Measurements from ENCODE around the gene PRKCH.

Gene PRKCH

GRCh38 chr14:61516964-61517653, 195.7 kb downstream of the PRKCH start:
- no peak for ATAC-seq (replicated peaks)
- Mint-ChIP-seq H3K36me3 (peaks cover 0 to 3% of the 10 kb centered on the region in 2 donors), H3K9me3 (no peaks in the 10 kb centered on the region), H3K4me3 (no peak overlapping the region), H3K27ac (no peak overlapping the region), H3K27me3 (no peaks in the 10 kb centered on the region), H3K4me1 (peaks cover 8 to 10% of the 10 kb centered on the region in 2 donors)
- DNase-seq: no peak

GRCh38 chr14:61517911-61518384, 196.6 kb downstream of the PRKCH start:
- peaks cover 0 to 3% of the 10 kb centered on the region in 2 donors for H3K36me3 Mint-ChIP-seq
- no peaks in the 10 kb centered on the region for H3K27me3 Mint-ChIP-seq
- peaks cover 8 to 10% of the 10 kb centered on the region in 2 donors for H3K4me1 Mint-ChIP-seq
- no peak overlapping the region for H3K27ac Mint-ChIP-seq
- no peaks in the 10 kb centered on the region for H3K9me3 Mint-ChIP-seq
- H3K4me3 Mint-ChIP-seq: no peak overlapping the region
- DNase-seq (no peak), ATAC-seq (replicated peaks) (no peak)

GRCh38 chr14:61518403-61518802, 197.0 kb downstream of the PRKCH start:
- Mint-ChIP-seq H3K27ac (no peak overlapping the region), H3K27me3 (no peaks in the 10 kb centered on the region), H3K4me1 (peaks cover 6 to 10% of the 10 kb centered on the region in 2 donors), H3K36me3 (peaks cover 0 to 3% of the 10 kb centered on the region in 2 donors), H3K4me3 (no peak overlapping the region), H3K9me3 (no peaks in the 10 kb centered on the region)
- ATAC-seq (replicated peaks) (peak; percentile 33 to 80), DNase-seq (no peak)

- ATAC-seq (replicated peaks): no peak
- H3K4me3 Mint-ChIP-seq: no peak overlapping the region
- H3K27ac Mint-ChIP-seq: no peak overlapping the region
- peaks cover 6 to 10% of the 10 kb centered on the region in 2 donors for H3K4me1 Mint-ChIP-seq
- DNase-seq: no peak
- no peaks in the 10 kb centered on the region for H3K27me3 Mint-ChIP-seq
- peaks cover 0 to 3% of the 10 kb centered on the region in 2 donors for H3K36me3 Mint-ChIP-seq
- H3K9me3 Mint-ChIP-seq: no peaks in the 10 kb centered on the region
These were observed 197.7 kb downstream of the PRKCH start for GRCh38 chr14:61519106-61519505.

GRCh38 chr14:61519735-61520134, 198.4 kb downstream of the PRKCH start:
- peaks cover 6 to 13% of the 10 kb centered on the region in 2 donors for H3K4me1 Mint-ChIP-seq
- ATAC-seq (replicated peaks) (no peak), DNase-seq (no peak)
- no peaks in the 10 kb centered on the region for H3K27me3 Mint-ChIP-seq
- H3K4me3 Mint-ChIP-seq: no peak overlapping the region
- no peaks in the 10 kb centered on the region for H3K36me3 Mint-ChIP-seq
- no peaks in the 10 kb centered on the region for H3K9me3 Mint-ChIP-seq
- H3K27ac Mint-ChIP-seq: no peak overlapping the region

- Mint-ChIP-seq H3K9me3 (no peaks in the 10 kb centered on the region), H3K4me1 (peaks cover 14 to 21% of the 10 kb centered on the region in 2 donors), H3K36me3 (no peaks in the 10 kb centered on the region), H3K4me3 (no peak overlapping the region), H3K27ac (no peak overlapping the region), H3K27me3 (no peaks in the 10 kb centered on the region)
- ATAC-seq (replicated peaks) (no peak), DNase-seq (no peak)
These were observed 199.2 kb downstream of the PRKCH start for GRCh38 chr14:61520576-61520975.

- no peak overlapping the region for H3K27ac Mint-ChIP-seq
These were observed 200.4 kb downstream of the PRKCH start for GRCh38 chr14:61521773-61522172.

GRCh38 chr14:61523751-61524150, 202.4 kb downstream of the PRKCH start:
- DNase-seq (no peak), ATAC-seq (replicated peaks) (no peak)
- no peaks in the 10 kb centered on the region for H3K27me3 Mint-ChIP-seq
- H3K4me1 Mint-ChIP-seq: peaks cover 27 to 42% of the 10 kb centered on the region in 2 donors
- no peaks in the 10 kb centered on the region for H3K36me3 Mint-ChIP-seq
- no peaks in the 10 kb centered on the region for H3K9me3 Mint-ChIP-seq
- no peak overlapping the region for H3K27ac Mint-ChIP-seq
- H3K4me3 Mint-ChIP-seq: no peak overlapping the region

More at GRCh38 chr14:61521773-61522172, 200.4 kb downstream of the PRKCH start:
- no peak for ATAC-seq (replicated peaks)
- no peaks in the 10 kb centered on the region for H3K9me3 Mint-ChIP-seq
- no peaks in the 10 kb centered on the region for H3K27me3 Mint-ChIP-seq
- no peaks in the 10 kb centered on the region for H3K36me3 Mint-ChIP-seq
- DNase-seq: no peak
- no peak overlapping the region for H3K4me3 Mint-ChIP-seq
- peaks cover 19 to 32% of the 10 kb centered on the region in 2 donors for H3K4me1 Mint-ChIP-seq

- DNase-seq (no peak), ATAC-seq (replicated peaks) (no peak)
- Mint-ChIP-seq H3K27ac (no peak overlapping the region), H3K36me3 (no peaks in the 10 kb centered on the region), H3K9me3 (no peaks in the 10 kb centered on the region), H3K27me3 (no peaks in the 10 kb centered on the region), H3K4me1 (peaks cover 29 to 43% of the 10 kb centered on the region in 2 donors), H3K4me3 (no peak overlapping the region)
These were observed 202.9 kb downstream of the PRKCH start for GRCh38 chr14:61524211-61524806.

GRCh38 chr14:61524936-61525292, 203.5 kb downstream of the PRKCH start:
- H3K4me1 Mint-ChIP-seq: peaks cover 29 to 43% of the 10 kb centered on the region in 2 donors
- H3K9me3 Mint-ChIP-seq: no peaks in the 10 kb centered on the region
- ATAC-seq (replicated peaks) (no peak), DNase-seq (no peak)
- H3K36me3 Mint-ChIP-seq: no peaks in the 10 kb centered on the region
- H3K4me3 Mint-ChIP-seq: no peak overlapping the region
- no peak overlapping the region for H3K27ac Mint-ChIP-seq
- no peaks in the 10 kb centered on the region for H3K27me3 Mint-ChIP-seq

GRCh38 chr14:61525293-61526011, 204.1 kb downstream of the PRKCH start:
- Mint-ChIP-seq H3K9me3 (no peaks in the 10 kb centered on the region), H3K4me3 (no peak overlapping the region), H3K27ac (no peak overlapping the region), H3K4me1 (peaks cover 29 to 43% of the 10 kb centered on the region in 2 donors), H3K27me3 (no peaks in the 10 kb centered on the region), H3K36me3 (no peaks in the 10 kb centered on the region)
- DNase-seq: peak; percentile 52
- peak; percentile 91 to 95 for ATAC-seq (replicated peaks)

GRCh38 chr14:61526405-61527312, 205.3 kb downstream of the PRKCH start:
- Mint-ChIP-seq H3K9me3 (no peaks in the 10 kb centered on the region), H3K4me1 (peaks cover 29 to 43% of the 10 kb centered on the region in 2 donors), H3K27me3 (no peaks in the 10 kb centered on the region), H3K36me3 (no peaks in the 10 kb centered on the region), H3K4me3 (no peak overlapping the region), H3K27ac (no peak overlapping the region)
- DNase-seq: no peak
- no peak for ATAC-seq (replicated peaks)

GRCh38 chr14:61527325-61528100, 206.1 kb downstream of the PRKCH start:
- peaks cover 29 to 43% of the 10 kb centered on the region in 2 donors for H3K4me1 Mint-ChIP-seq
- H3K4me3 Mint-ChIP-seq: no peak overlapping the region
- H3K27me3 Mint-ChIP-seq: no peaks in the 10 kb centered on the region
- H3K36me3 Mint-ChIP-seq: no peaks in the 10 kb centered on the region
- no peak overlapping the region for H3K27ac Mint-ChIP-seq
- no peak for ATAC-seq (replicated peaks)
- DNase-seq: no peak
- H3K9me3 Mint-ChIP-seq: no peaks in the 10 kb centered on the region

Data from stimulated activated naive B cell treated with anti-CD40 and anti-IgM and Interleukin-4, amounts not matched to agents 10 μg/mL and 1 μg/mL and 100 μg/mL, for 72 hours (primary cell).